Left colon (tissue), 2 donors: ENCODE results near the gene AK9. TPM values are rescaled to one million over a fixed set of nuclear protein-coding genes. Genes with fewer than 3 reads are reported as not detected.

Experiments
- ATAC-seq: fragments of 200-7000 bp; cut with Tn5 transposase; one replicate; pipeline ENCODE4 v1.9.1; 2020; ENCODE audit warnings: mild to moderate bottlenecking, moderate library complexity
- DNase-seq, 2 donors: peaks; one replicate each; pipeline ENCODE4 v3.0.0-alpha.2; 2020
- intact Hi-C, 2 donors: fragments of 100-400 bp; cut with DNase I in 1 of 2; cut with micrococcal nuclease in 1 of 2; formaldehyde crosslinking; loops; one replicate each; pipeline versions ENCODE4 v1.11.2 to v1.14.0; 2022; cut with DNase I, micrococcal nuclease
- total RNA-seq, 2 donors: library from RNA; stranded (reverse); fragmentation: NEBNext Ultra II Directional; extraction: Animal tissue kit (Norgen Biotek cat#: 25700); gene quantifications; one replicate each; pipeline ENCODE4 v1.2.1, GENCODE V29; 2021
- donor health status: DM: no; HTN: no; CAD: no.
- donor health status: DM: yes; HTN: yes; CAD: no.

Gene AK9
- total RNA-seq, 2 donors from 2014 or later, result 7.0 to 7.6 TPM

GRCh38 chr6:109453594-109454495, 237.2 kb downstream of the AK9 start:
- intact Hi-C loops, result no loop called here
- DNase-seq (no peak), ATAC-seq (no peak)

GRCh38 chr6:109453156-109453555, 237.8 kb downstream of the AK9 start:
- ATAC-seq, result no peak
- intact Hi-C loops, result no loop called here

GRCh38 chr6:109452181-109452580, 238.8 kb downstream of the AK9 start:
- intact Hi-C loops, result no loop called here
- ATAC-seq, result no peak
- no peak for DNase-seq

More at GRCh38 chr6:109453156-109453555, 237.8 kb downstream of the AK9 start:
- no peak for DNase-seq

- DNase-seq (no peak), ATAC-seq (no peak)
- intact Hi-C loops, result no loop called here
These were observed 239.6 kb downstream of the AK9 start for GRCh38 chr6:109451376-109451775.

GRCh38 chr6:109450801-109451200, 240.2 kb downstream of the AK9 start:
- intact Hi-C loops, result no loop called here
- DNase-seq (no peak), ATAC-seq (no peak)

DNA sequence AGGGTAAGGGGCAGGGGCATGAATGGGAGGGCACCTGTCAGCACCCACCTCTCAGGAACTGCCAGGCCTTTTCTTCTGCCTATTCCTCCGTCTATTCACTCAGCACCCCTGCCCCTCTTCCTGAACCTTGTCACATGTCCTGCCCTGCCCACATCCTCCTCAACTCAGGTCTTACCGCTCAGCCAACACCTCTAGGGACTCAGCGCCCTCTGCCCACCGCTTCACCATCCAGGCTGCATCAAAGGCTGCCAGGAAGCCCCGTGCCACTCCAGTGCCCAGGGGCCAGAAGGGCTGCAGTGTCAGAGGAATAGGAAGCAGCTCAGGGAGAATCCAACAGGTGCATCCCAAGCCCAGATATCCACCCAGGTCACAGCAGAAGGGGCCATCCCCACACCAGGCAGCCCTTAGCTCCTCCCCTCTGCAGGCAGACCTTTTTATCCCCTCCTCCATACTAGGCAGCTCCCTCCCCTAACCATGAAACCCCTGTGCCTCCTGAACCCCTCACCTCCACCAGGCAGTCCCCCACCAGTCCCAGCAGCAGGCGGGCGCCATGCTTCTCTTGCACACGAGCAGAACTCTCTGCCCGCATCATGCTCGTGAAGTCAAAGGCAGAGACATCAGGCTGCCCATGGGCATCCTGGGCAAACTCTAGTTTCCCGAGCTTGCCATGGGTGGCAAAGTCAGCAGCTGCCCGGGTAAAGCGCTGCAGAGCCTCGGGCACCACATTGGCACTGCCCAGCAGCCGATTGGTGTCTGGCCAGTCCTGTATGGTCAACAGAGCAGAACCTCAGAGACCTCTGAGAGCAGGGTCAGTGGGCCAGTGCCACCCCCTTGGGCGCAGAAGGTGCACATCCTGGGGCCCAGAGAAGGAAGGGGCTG, 241.0 kb downstream of the AK9 start:
- ATAC-seq, result no peak
- DNase-seq, result peak in 1 of 2 donors; percentile 32
- intact Hi-C loops, result no loop called here

- intact Hi-C loops, result no loop called here
- no peak for DNase-seq
- ATAC-seq, result no peak
These were observed 241.8 kb downstream of the AK9 start for GRCh38 chr6:109449064-109449794.

GRCh38 chr6:109448615-109449014, 242.4 kb downstream of the AK9 start:
- DNase-seq (no peak), ATAC-seq (no peak)
- intact Hi-C loops, result no loop called here

GRCh38 chr6:109447878-109448555, 243.0 kb downstream of the AK9 start:
- DNase-seq (peak in 1 of 2 donors; percentile 49), ATAC-seq (peak; percentile 43)
- intact Hi-C loops, result no loop called here

DNA sequence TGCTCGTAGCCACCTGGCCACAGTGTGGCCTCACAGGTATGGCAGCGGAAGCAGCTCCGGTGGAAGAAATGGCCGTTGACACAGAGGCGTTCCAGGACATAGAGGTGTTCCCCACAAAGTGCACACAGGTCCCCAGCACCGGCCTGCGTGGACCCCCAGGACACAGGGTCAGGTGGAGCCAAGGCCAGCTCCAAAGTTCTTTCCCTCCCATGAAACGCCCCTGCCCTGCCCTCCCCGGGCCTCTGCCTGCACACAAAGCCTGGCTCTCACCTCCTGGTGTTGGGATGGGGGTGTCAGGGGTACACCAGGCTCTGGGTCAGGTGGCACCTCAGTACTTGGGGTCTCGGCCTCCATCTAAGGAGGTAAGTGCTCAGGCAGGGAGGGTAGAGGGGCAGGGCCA, 243.9 kb downstream of the AK9 start:
- ATAC-seq, result no peak
- intact Hi-C loops, result no loop called here
- no peak for DNase-seq

DNA sequence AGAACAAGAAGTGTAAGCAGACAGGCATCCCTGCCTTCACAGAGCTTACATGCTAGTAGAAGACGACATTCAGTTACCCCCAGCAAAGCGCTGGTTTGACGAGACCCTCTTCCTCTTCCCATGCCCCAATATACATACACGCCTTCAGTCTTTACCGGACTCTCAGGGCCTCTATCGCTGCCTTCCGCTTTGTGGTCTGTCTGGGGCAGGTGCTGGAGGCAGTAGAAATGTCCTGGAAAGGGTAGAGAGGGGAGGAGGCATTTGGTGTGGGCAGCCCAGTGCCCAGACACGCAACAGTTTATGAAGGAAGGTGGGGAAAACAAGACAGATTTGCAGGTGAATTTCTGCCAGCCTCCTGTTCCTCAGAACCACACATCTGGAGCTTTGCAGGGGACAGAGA, 244.5 kb downstream of the AK9 start:
- intact Hi-C loops, result no loop called here
- DNase-seq (no peak), ATAC-seq (no peak)

GRCh38 chr6:109446072-109446471, 244.9 kb downstream of the AK9 start:
- ATAC-seq (peak; percentile 57), DNase-seq (peak; percentile 53 to 58)
- intact Hi-C loops, result no loop called here

GRCh38 chr6:109445382-109445781, 245.6 kb downstream of the AK9 start:
- no peak for ATAC-seq
- intact Hi-C loops, result no loop called here
- DNase-seq, result no peak

- intact Hi-C loops, result no loop called here
- DNase-seq (no peak), ATAC-seq (no peak)
These were observed 247.5 kb downstream of the AK9 start for GRCh38 chr6:109443425-109443950.

Other genes with a start within 250 kb of the AK9 start
- 10 to 100 TPM; 62.7 to 63.9 TPM for gene MICAL1, start 235.4 kb downstream of the AK9 start, total RNA-seq
- gene ZBTB24, start 208.0 kb downstream of the AK9 start, total RNA-seq, result 1 to 10 TPM; 6.6 to 6.7 TPM
- gene FIG4, start 94 bp upstream of the AK9 start, total RNA-seq, result 10 to 100 TPM; 15.3 to 15.9 TPM